SK-N-SH (cell line): ENCODE measurements around the gene HS3ST4.

Source experiments
- FOXM1 ChIP-seq: IDR thresholded peaks from 2 replicates; pipeline ENCODE4 v1.4.0; 2012; ENCODE audit warnings: low read depth, mild to moderate bottlenecking
- SIN3A ChIP-seq: IDR thresholded peaks from 2 replicates; pipeline ENCODE4 v1.6.1; 2012; ENCODE audit warnings: low read depth, mild to moderate bottlenecking, low read length, moderate library complexity, borderline replicate concordance
- SMC3 ChIP-seq: IDR thresholded peaks from 2 replicates; pipeline ENCODE4 v1.6.1; 2012; ENCODE audit warnings: low read depth, low read length, improper control_type of control experiment
- TEAD4 ChIP-seq: IDR thresholded peaks from 2 replicates; pipeline ENCODE4 v1.4.0; 2012; ENCODE audit warnings: mild to moderate bottlenecking, borderline replicate concordance; ENCODE audit not compliant: insufficient read depth
- TF ChIP-seq, protein P1 (sequence below): fragments of 200-600 bp; sonication (generic); IDR thresholded peaks from 2 replicates; pipeline ENCODE4 v1.6.1; 2017; ENCODE audit warnings: antibody characterized with exemption, mild to moderate bottlenecking, moderate library complexity
- TF ChIP-seq, protein P2 (sequence below): IDR thresholded peaks from 2 replicates; pipeline ENCODE4; 2012

DNA sequence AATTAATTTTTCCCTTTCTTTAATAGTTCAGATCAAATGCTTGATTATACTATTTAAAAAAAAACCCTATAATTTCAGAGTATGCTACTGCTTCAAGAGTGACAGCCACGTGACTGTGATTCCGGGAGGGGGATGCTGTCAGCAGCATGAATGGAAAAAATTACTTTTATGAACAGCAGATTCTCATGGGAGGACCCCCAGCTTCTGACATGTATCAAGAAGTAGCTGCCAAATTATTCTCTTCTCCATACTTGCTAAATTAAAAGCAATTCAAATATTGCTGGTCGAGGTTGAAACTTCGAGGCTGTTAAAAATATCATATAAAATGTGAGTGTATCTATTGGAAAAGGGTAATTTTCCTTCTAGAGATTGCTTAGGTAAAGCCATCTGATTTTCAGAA lies 95.0 kb downstream of the HS3ST4 start:
- TF ChIP-seq SMC3 (no peak), TEAD4 (no peak), SIN3A (no peak), FOXM1 (no peak)
- TF ChIP-seq, protein P1, sequence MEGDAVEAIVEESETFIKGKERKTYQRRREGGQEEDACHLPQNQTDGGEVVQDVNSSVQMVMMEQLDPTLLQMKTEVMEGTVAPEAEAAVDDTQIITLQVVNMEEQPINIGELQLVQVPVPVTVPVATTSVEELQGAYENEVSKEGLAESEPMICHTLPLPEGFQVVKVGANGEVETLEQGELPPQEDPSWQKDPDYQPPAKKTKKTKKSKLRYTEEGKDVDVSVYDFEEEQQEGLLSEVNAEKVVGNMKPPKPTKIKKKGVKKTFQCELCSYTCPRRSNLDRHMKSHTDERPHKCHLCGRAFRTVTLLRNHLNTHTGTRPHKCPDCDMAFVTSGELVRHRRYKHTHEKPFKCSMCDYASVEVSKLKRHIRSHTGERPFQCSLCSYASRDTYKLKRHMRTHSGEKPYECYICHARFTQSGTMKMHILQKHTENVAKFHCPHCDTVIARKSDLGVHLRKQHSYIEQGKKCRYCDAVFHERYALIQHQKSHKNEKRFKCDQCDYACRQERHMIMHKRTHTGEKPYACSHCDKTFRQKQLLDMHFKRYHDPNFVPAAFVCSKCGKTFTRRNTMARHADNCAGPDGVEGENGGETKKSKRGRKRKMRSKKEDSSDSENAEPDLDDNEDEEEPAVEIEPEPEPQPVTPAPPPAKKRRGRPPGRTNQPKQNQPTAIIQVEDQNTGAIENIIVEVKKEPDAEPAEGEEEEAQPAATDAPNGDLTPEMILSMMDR: no peak
- TF ChIP-seq, protein P2, sequence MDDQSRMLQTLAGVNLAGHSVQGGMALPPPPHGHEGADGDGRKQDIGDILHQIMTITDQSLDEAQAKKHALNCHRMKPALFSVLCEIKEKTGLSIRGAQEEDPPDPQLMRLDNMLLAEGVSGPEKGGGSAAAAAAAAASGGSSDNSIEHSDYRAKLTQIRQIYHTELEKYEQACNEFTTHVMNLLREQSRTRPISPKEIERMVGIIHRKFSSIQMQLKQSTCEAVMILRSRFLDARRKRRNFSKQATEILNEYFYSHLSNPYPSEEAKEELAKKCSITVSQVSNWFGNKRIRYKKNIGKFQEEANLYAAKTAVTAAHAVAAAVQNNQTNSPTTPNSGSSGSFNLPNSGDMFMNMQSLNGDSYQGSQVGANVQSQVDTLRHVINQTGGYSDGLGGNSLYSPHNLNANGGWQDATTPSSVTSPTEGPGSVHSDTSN: no peak
